CD14-positive monocyte (primary cell): Measurements from ENCODE around the gene SBF2. TPM values are rescaled to one million over a fixed set of nuclear protein-coding genes. Genes with fewer than 3 reads are reported as not detected.
"Not testable (repeated sequence)": the region's sequence is repeated elsewhere in the genome, so short reads cannot be mapped to it uniquely, and the experiment has no call there.

Experiments
- DNase-seq, 3 donors: peaks; one replicate each; pipeline ENCODE4 v3.0.0-alpha.2; 2011 to 2022
- H2AFZ ChIP-seq: 2 replicates; pipeline ENCODE4 v1.6.0; 2012; ENCODE audit warnings: mild to moderate bottlenecking, low read depth, low read length, inconsistent platforms; ENCODE audit not compliant: insufficient read depth, poor library complexity, severe bottlenecking
- H3K27ac ChIP-seq, 2 donors: 1 replicate in 1 of 2; 2 replicates in 1 of 2; pipeline ENCODE4 v1.5.1; 2012 to 2013; ENCODE audit warnings: low read length in 2 of 2, control low read depth in 1 of 2, inconsistent platforms in 1 of 2, low read depth in 1 of 2, mild to moderate bottlenecking in 1 of 2
- H3K27me3 ChIP-seq, 2 donors: one replicate each; pipeline versions ENCODE4 v1.6.0 to v1.6.1; 2011 to 2013; ENCODE audit warnings: low read length in 2 of 2; ENCODE audit not compliant: control insufficient read depth in 2 of 2, insufficient read depth in 2 of 2
- H3K36me3 ChIP-seq, 2 donors: replicated peaks in 1 of 2; 1 replicate in 1 of 2; 2 replicates in 1 of 2; pipeline versions ENCODE4 v1.5.1 to v1.6.1; 2012 to 2013; ENCODE audit warnings: low read length in 2 of 2, control low read depth in 1 of 2, inconsistent platforms in 1 of 2, mild to moderate bottlenecking in 1 of 2; ENCODE audit not compliant: insufficient read depth in 2 of 2, control insufficient read depth in 1 of 2
- H3K4me1 ChIP-seq, 2 donors: 1 replicate in 1 of 2; 2 replicates in 1 of 2; pipeline versions ENCODE4 v1.5.1 to v1.6.1; 2012 to 2013; ENCODE audit warnings: low read length in 2 of 2, control low read depth in 1 of 2, inconsistent platforms in 1 of 2, mild to moderate bottlenecking in 1 of 2, moderate library complexity in 1 of 2; ENCODE audit not compliant: insufficient read depth in 2 of 2, control insufficient read depth in 1 of 2
- H3K4me2 ChIP-seq: replicated peaks from 2 replicates; pipeline ENCODE3; 2012; ENCODE audit warnings: low read length, moderate library complexity, mild to moderate bottlenecking; ENCODE audit not compliant: poor library complexity, severe bottlenecking; ENCODE audit errors: extremely low read depth
- H3K4me3 ChIP-seq, 3 experiments: fragments of 200-600 bp in 1 of 3; sonication (generic) in 1 of 3; replicated peaks in 1 of 3; 1 replicate in 2 of 3; 2 replicates in 1 of 3; pipeline ENCODE4 v1.5.1; 2011 to 2013; ENCODE audit warnings: low read length in 3 of 3, mild to moderate bottlenecking in 3 of 3, control low read depth in 2 of 3, low read depth in 2 of 3, inconsistent platforms in 1 of 3, moderate library complexity in 1 of 3
- H3K79me2 ChIP-seq: 2 replicates; pipeline ENCODE4 v1.6.0; 2012; ENCODE audit warnings: mild to moderate bottlenecking, control low read depth, inconsistent platforms, low read length, moderate library complexity; ENCODE audit not compliant: insufficient read depth
- H3K9ac ChIP-seq: 2 replicates; pipeline ENCODE4 v1.6.0; 2017; ENCODE audit warnings: low read length, mild to moderate bottlenecking; ENCODE audit not compliant: insufficient read depth, poor library complexity, severe bottlenecking
- H3K9me3 ChIP-seq, 2 donors: replicated peaks in 1 of 2; 1 replicate in 1 of 2; 2 replicates in 1 of 2; pipeline versions ENCODE4 v1.5.1 to v1.6.1; 2012 to 2013; ENCODE audit warnings: low read length in 2 of 2, control low read depth in 1 of 2; ENCODE audit not compliant: control insufficient read depth in 1 of 2, insufficient read depth in 1 of 2
- H4K20me1 ChIP-seq: 2 replicates; pipeline ENCODE4 v1.6.0; 2012; ENCODE audit warnings: mild to moderate bottlenecking, low read length, control low read depth, moderate library complexity; ENCODE audit not compliant: insufficient read depth
- H3K27ac Mint-ChIP-seq, 7 donors: one replicate each; pipeline ENCODE4 v1.8.0; 2020; ENCODE audit warnings: mild to moderate bottlenecking in 7 of 7, mixed read lengths in 7 of 7, moderate library complexity in 6 of 7, inconsistent platforms in 2 of 7
- H3K27me3 Mint-ChIP-seq, 3 donors: one replicate each; pipeline ENCODE4 v1.8.0; 2021 to 2022; ENCODE audit warnings: low read depth in 3 of 3, mild to moderate bottlenecking in 3 of 3, mixed read lengths in 3 of 3, moderate library complexity in 3 of 3, inconsistent platforms in 1 of 3
- H3K36me3 Mint-ChIP-seq, 2 donors: one replicate each; pipeline ENCODE4 v1.8.0; 2020; ENCODE audit warnings: mixed read lengths in 2 of 2, inconsistent platforms in 1 of 2, mild to moderate bottlenecking in 1 of 2
- H3K4me1 Mint-ChIP-seq: one replicate; pipeline ENCODE4 v1.8.0; 2020; ENCODE audit warnings: mild to moderate bottlenecking, mixed read lengths
- H3K4me3 Mint-ChIP-seq, 2 donors: one replicate each; pipeline ENCODE4 v1.8.0; 2020; ENCODE audit warnings: mild to moderate bottlenecking in 2 of 2, mixed read lengths in 2 of 2, moderate library complexity in 1 of 2
- H3K9me3 Mint-ChIP-seq, 7 donors: one replicate each; pipeline ENCODE4 v1.8.0; 2020 to 2022; ENCODE audit warnings: mixed read lengths in 7 of 7, mild to moderate bottlenecking in 6 of 7, moderate library complexity in 6 of 7, inconsistent platforms in 2 of 7
- CTCF ChIP-seq: fragments of 200-600 bp; IDR thresholded peaks from one replicate; pipeline ENCODE4 v1.8.0; 2022; ENCODE audit warnings: antibody characterized with exemption, mild to moderate bottlenecking
- WGBS: methylation state at CpG from one replicate; pipeline ENCODE4 v1.1.5; 2013; ENCODE audit warnings: missing lambda C conversion rate; ENCODE audit not compliant: insufficient coverage; 5-methylcytosine and 5-hydroxymethylcytosine counted together
- intact Hi-C, 2 donors: fragments of 100-400 bp; cut with micrococcal nuclease; formaldehyde crosslinking; loops; one replicate each; pipeline versions ENCODE4 v1.15.0 to v1.15.1; 2023
- polyA plus RNA-seq, 3 donors: library from polyadenylated mRNA; depleted of rRNA in 1 of 3; unstranded in 2 of 3; stranded (reverse) in 1 of 3; fragments of 300-500 nt in 2 of 3; fragments of >200 nt in 1 of 3; fragmentation: Illumina TruSeq in 2 of 3; gene quantifications; 1 replicate in 2 of 3; 2 replicates in 1 of 3; pipeline ENCODE4 v1.2.3, GENCODE V29; 2012 to 2021

Gene SBF2
- polyA plus RNA-seq, 3 donors, result 8.9 to 30.7 (median 16.4) TPM

GRCh38 chr11:9992306-9992705 is 301.7 kb downstream of the SBF2 start:
- Mint-ChIP-seq H3K36me3 (peaks cover 50 to 59% of the 10 kb centered on the region in 2 donors), H3K9me3 (peaks cover 0 to 4% (median 2%) of the 10 kb centered on the region in 7 donors), H3K27me3 (no peaks in the 10 kb centered on the region), H3K4me1 (peaks cover 1% of the 10 kb centered on the region), H3K4me3 (no peak overlapping the region), H3K27ac (no peak overlapping the region)
- intact Hi-C loops, result no loop called here
- Histone ChIP-seq H3K27ac (no peak overlapping the region), H3K79me2 (no peaks in the 10 kb centered on the region), H3K9me3 (no peaks in the 10 kb centered on the region), H2AFZ (no peak overlapping the region), H3K27me3 (no peaks in the 10 kb centered on the region), H3K9ac (no peak overlapping the region), H4K20me1 (no peaks in the 10 kb centered on the region), H3K36me3 (peaks cover 21 to 82% of the 10 kb centered on the region in 2 donors), H3K4me1 (no peaks in the 10 kb centered on the region), H3K4me2 (no peak overlapping the region), H3K4me3 (no peak overlapping the region)
- WGBS, result no CpG with 5 or more reads among the region's 3 CpGs
- no peak for DNase-seq
- no peak for TF ChIP-seq CTCF

- peaks cover 58 to 59% of the 10 kb centered on the region in 2 donors for H3K36me3 Mint-ChIP-seq
- no peak overlapping the region for H3K4me2 ChIP-seq
- WGBS, result 63% methylated on average over 1 of the region's 4 CpGs
- no peak for DNase-seq
- no peak overlapping the region for H3K4me3 Mint-ChIP-seq
- intact Hi-C loops, result no loop called here
- H3K27me3 Mint-ChIP-seq, result peaks cover 0 to 2% (median 0%) of the 10 kb centered on the region in 3 donors
- H3K9me3 Mint-ChIP-seq, result peaks cover 0 to 2% (median 0%) of the 10 kb centered on the region in 7 donors
- H3K4me3 ChIP-seq, result no peak overlapping the region
- H3K36me3 ChIP-seq, result peaks cover 21 to 72% of the 10 kb centered on the region in 2 donors
- no peak overlapping the region for H3K27ac ChIP-seq
- no peak overlapping the region for H2AFZ ChIP-seq
- H3K27me3 ChIP-seq, result no peaks in the 10 kb centered on the region
- no peaks in the 10 kb centered on the region for H3K4me1 ChIP-seq
- no peaks in the 10 kb centered on the region for H4K20me1 ChIP-seq
- no peak overlapping the region for H3K27ac Mint-ChIP-seq
- H3K4me1 Mint-ChIP-seq, result peaks cover 13% of the 10 kb centered on the region
- no peak for TF ChIP-seq CTCF
- H3K79me2 ChIP-seq, result no peaks in the 10 kb centered on the region
- H3K9me3 ChIP-seq, result no peaks in the 10 kb centered on the region
- H3K9ac ChIP-seq, result no peak overlapping the region
Measured at GRCh38 chr11:9990221-9990973, 303.6 kb downstream of the SBF2 start.

- H3K9ac ChIP-seq, H3K4me3 ChIP-seq, H2AFZ ChIP-seq, DNase-seq, H3K4me2 ChIP-seq, H3K79me2 ChIP-seq, H3K4me1 ChIP-seq, H3K9me3 Mint-ChIP-seq, H3K27me3 ChIP-seq, intact Hi-C loops, H3K9me3 ChIP-seq, H3K27ac Mint-ChIP-seq, H4K20me1 ChIP-seq, H3K4me3 Mint-ChIP-seq, H3K27ac ChIP-seq, H3K27me3 Mint-ChIP-seq: not testable (repeated sequence)
- peaks cover 28 to 75% of the 10 kb centered on the region in 2 donors for H3K36me3 ChIP-seq
- Mint-ChIP-seq H3K4me1 (peaks cover 13% of the 10 kb centered on the region), H3K36me3 (peaks cover 71 to 75% of the 10 kb centered on the region in 2 donors)
- no CpG with 5 or more reads among the region's 4 CpGs for WGBS
Measured at GRCh38 chr11:9987303-9987702, 306.7 kb downstream of the SBF2 start.
